NK-92 (cell line): ENCODE data around the gene YIPF7.

Source experiments
- DNase-seq: peaks from one replicate; lab custom pipeline; 2025; ENCODE audit not compliant: unreplicated experiment; lab: John Stamatoyannopoulos, UW

Gene YIPF7

DNA sequence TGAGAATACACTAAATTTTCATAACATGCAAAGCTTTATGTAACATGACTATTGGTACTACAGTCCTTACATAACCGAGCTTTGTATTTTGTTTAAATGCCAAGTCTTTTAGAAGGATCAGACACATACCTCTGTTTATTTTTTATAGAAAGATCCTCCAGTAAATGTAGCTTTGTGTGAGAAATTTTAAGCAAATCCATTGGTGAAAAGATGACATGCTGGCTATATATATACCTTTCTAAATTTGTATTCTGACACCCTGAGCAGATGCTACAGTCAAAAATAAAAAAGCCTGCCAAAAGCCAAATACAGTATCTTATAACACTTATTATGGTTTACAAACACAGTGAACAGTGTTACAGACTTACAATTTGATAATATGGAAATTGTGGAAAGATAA is at the start of gene YIPF7:
TSS of gene YIPF7 (minus strand) at position 201 of the 400 bp plus-strand sequence. CDS start 1,525 bp downstream, outside the sequence.
- no peak for DNase-seq

DNA sequence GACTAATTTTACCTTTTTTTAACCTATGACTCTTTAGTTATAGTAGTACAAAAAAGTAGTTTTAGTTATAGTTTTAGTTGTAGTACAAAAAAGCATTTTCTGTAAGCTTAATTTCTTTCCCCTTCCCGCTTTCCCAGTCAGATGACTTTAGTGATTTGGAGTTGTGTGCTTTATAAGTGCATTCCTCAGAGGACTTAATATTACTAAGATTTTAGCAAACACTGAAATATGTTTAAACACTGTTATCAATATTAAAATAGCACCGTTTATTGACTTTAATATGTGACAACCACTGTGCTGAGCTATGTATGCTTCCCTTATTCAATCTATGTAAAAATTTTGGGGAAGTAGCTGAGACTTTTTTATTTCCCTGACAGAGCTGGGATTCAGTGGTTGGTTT is 49.6 kb upstream of the YIPF7 start:
- DNase-seq, result no peak

DNA sequence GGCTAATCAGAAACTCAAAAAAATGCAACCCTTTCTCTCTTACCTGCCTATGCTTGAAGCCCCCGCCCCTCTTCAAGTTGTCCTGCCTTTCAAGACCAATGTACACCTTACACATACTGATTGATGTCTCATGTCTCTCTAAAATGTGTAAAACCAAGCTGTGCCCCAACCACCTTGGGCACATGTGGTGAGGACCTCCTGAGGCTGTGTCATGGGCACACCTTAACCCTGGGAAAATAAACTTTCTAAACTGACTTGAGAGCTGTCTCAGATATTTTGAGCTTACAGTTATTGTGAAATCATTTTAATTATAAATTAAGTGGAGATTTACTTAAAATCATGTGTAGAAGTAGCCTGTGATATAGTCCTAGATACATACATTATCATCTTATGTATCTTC is 49.0 kb upstream of the YIPF7 start:
- DNase-seq, result no peak

DNA sequence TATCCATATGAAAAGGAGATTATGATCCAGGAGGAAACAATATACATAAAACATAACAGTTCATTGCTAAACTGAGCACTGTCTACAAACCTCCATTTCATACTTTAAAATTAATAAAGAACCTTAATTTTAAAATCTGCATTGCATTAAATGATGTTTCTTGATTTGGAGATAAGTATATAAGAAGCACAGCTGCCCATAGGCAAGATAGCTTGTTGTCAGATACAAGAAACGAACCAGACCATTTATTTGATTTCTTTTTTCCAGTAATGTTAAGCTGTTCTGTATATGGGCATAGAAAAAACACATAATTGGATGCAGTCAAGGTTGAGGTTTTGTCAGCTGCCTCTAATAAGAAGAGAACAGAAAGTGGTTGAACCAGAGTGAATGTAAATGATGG is 33.2 kb upstream of the YIPF7 start:
- DNase-seq, result no peak

DNA sequence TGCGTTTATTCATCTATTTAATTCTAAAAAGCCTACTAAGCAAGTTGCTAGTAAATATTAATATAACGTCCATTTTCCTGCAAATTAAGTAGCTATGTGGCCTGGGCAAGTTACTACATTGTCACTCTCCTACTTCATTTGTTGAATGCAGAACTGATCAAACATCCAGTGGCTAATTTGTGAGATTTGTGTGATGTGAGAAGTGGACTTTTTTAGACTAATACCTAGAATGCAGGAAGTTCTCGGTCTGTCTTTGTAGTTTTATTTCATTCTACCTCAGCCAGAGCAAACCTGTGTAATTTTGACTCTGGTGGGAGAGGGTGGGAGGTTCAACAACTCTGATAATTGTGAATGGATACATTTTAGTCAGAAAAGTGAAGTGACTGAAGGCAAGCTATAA is 27.6 kb upstream of the YIPF7 start:
- DNase-seq, result no peak

DNA sequence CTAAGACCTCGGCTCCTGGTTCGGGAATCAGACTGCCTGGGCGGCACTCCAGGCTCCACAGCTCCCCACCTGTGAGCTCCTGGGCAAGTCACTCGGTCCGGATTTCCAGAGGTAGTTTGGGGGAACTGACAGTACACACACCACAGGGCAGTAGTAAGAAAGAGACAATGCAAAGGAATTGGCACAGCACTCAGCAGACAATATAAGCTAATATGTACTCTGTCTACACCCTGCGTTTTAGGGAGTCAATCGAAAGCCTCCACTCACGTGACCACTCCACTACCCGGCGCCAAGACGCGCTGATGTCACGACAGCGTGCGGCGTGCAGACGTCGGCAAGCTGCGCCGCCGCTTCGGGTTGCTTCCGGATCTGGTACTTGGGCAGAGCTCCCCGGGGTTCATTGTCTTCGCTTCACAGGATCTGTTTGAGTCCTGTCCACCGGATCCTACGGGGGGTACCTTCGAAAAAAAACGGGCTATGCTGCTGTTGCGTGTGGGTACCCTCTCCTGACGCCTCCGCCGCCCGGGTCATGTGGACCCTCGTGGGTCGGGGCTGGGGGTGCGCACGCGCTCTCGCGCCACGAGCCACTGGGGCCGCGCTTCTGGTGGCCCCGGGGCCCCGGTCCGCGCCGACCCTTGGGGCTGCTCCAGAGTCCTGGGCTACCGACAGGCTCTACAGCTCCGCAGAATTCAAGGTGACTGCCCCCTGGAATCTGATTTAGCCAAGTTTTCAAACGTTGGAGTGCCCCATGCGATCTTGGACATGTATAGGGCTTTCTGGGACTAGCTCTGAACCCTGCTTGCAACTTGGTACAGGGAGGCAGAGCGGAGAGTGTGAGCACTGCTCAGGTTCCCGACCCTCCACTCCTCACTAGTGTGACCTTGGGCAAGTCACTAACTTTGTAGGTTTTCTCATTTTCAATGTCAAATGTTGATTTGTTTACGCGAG is 26.9 kb upstream of the YIPF7 start, which contains the start of gene GUF1:
TSS of gene GUF1 (plus strand) at position 327 of the 948 bp plus-strand sequence. CDS start at position 530, 203 bp downstream.
- peak; percentile 20 for DNase-seq

DNA sequence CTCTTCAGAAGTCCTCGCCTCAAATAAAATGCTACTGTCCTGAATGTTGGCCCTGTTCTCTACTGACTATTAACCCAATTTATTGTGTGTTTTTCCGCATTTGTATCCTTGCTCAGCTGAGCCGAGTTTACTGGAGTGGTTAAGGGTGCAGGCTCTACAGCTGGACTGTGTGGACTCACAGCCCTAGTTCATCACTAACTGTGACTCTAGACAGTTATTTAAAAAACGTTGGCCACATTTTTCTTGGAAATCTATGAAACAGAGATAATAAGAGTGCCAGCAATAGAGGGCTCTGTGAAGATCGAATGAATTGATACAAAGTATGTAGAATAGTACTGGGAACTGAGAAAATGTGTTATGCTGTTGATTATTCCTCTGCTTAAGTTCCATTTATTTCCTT is 23.9 kb upstream of the YIPF7 start:
- no peak for DNase-seq

DNA sequence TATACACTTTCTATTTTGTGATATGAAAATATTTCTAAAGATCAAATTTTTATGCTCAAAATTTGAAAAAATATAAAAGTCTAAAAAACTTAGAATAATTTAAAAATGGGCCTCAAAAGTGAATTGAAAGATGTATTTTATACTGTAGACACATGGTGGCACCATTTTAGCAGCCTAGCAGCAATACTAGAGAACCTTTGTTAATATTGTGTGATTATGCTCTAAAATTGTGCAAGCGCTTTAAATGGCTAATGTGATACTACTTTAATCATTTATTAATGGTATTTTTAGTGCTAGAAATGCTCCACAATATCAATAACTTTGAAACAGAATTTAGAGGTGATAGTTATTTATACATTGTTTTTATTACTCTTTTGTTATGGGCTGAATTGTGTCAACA is 23.0 kb upstream of the YIPF7 start:
- no peak for DNase-seq

DNA sequence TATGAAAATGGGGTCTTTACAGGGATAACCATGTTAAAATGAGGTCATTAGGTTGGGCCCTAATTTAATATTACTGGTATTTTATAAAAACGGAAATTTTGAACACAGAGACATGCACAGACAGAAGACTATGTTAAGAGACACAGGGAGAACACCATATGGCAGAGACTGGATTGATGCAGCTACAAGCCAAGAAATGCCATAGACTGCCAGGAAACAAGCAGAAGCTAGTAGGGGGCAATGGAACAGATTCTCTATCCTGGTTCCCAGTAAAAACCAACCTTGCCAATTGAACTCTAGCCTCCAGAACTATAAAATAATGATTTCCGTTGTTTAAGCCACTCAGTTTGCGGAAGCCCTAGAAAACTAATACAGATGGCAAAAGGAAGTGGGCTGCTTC is 20.2 kb upstream of the YIPF7 start:
- no peak for DNase-seq

DNA sequence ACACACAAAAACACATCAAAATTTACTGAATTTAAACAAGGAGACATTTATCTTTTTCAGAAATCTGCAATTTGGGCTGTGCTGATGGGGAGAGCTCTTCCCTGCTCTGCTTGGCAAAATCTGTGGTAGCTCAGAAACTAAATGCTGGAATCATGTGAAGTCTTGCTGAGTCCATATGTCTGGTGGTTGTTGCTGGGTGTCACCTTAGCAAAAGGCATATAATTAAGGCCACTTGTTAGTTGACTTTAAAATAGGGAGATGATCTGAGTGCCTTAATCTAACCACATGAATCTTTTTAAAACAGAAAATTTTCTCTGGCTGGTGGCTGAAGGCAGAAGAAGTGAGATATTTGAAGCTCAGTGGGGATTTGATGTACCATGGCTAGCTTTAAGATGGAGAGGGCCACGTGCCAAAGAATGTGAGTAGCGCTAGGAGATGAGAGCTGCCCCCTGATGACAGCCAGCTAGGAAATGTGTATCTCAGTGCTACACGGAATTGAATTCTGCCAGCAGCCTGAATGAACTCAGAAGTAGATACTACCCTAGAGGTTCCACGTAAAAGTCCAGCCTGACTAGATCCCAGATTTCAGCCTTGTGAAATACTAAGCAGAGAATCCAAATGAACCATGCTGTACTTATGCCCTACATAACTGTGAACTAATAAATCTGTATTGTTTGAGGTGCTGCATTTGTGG is 19.2 kb upstream of the YIPF7 start:
- no peak for DNase-seq

DNA sequence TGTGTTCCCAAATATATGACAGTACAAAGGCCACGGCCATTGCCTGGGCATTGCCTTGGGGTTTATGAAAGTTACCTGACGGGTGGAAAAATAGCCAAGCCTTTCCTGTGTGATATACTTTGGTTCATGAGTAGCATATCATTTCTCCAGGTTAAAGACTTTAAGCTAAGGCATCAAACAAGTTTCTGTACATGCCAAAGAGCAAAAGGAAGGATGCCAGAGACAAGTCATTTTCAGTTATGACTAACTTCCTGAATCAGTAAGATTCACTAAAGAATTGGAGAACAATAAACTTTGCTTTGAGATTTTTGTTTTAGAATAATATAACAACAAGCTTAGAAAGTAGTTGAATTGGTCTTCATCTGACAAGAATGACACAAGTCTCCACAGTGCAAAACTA is 17.1 kb upstream of the YIPF7 start:
- DNase-seq, result no peak

DNA sequence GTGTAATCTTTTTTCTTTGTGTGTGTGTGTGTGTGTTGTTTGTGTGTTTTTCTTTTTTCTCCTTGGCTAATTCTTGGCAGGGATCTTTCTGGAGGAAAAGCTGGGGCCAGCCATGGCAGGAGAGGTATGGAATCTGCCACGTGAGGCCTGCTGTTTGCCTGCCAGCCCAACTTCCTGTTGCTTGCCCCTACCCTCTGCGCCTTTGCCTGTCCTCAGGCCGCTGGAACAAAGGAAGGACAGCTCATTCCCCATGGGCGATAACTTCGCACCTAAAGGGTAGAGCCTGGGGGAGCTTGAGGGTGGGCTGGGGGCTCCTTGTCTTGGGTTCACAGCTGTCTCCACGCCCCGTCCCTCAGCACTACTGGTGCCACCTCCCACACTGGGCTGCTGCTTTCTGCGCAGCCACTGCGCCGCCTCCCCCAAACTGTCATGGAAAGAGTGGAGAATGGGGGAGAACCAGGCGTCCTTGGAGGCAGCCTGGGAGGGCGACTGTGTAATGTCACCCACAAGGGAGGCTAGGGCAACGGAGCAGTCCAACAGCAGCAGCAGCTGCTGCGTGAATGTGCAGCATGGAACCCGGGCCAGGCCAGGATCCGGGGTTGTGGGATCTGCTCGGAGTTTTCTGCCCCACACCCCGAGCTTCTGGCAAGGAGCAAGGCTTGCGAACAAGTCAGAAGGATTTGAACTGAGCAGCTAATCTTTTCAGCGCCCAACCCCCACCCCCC is 12.3 kb upstream of the YIPF7 start:
- no peak for DNase-seq

DNA sequence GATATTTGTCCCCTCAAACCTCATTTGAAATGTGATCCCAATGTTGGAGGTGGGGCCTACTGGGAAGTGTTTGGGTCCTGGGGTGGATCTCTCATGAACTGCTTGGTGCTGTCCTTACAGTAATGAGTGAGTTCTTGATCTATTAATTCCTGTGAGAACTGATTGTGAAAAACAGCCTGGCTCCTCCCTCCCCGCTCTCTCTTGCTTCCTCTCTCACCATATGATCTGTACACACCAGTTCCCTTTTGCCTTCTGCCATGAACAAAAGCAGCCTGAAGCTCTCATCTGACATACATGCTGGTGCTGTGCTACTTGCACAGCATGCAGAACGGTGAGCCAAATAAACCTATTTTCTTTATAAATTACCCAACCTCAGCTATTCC is 11.2 kb upstream of the YIPF7 start:
- no peak for DNase-seq

DNA sequence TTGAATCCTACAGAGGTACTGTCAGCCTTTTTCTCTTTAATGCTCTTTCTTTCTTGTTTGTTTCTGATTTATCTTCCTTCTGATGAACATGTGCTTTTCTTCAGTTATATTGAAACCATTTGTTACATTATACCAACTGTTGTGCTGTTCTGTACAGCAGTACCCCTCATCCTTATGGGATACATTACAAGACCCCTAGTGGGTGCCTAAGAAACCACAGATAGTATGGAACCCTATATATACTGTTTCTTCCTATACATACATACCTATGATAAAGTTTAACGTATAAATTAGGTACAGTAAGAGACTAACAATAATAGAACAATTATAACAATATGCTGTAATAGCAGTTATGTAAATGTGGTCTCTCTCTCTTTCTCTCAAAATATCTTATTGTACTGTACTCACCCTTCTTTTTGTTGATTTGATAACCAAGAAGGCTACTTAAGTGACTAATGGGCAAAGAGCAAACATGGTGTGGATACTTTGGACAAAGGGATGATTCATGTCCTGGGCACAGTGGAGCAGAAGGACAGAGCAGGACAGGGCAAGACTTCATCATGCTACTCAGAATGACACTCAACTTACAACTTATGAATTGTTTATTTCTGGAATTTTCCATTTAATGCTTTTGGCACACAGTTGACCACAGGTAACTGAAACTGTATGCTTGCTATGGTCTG is 10.7 kb upstream of the YIPF7 start:
- no peak for DNase-seq

DNA sequence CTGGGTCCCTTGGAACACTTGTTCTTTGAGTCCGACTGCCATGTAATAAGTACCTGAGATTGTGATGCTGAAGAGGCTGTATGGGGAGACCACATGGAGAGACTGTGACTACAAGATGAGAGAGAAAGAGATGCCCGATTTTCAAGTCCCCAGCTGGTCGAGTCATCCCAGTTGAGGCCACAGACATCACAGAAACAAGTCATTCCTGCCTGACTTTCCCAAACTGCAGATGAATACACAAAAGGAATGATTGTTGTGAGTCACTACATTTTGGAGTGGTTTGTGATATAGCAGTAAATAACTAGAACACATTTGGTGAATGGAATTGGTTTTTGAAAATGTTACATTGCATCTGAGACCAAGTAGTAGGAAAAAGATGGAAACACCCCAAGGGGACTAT is 9.0 kb upstream of the YIPF7 start:
- no peak for DNase-seq

DNA sequence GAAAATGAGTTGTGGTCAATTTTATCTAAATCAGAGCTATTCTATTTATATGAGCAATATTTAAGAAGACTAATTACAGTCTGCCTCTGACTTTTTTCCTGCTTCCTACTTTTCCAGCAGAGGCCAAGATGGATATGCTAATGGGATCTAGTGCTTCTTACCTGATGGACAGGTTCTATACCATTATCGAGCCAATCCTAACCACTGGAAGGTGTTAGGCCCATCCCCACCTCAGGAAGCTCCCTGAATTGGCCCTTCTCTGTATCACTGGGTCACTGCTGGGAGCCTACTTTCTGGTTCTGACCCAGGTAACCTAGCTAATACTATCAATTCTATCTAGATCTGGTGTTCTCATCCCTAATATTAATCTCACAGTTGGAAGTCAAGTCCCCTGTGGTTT is 577 bp upstream of the YIPF7 start:
- no peak for DNase-seq

DNA sequence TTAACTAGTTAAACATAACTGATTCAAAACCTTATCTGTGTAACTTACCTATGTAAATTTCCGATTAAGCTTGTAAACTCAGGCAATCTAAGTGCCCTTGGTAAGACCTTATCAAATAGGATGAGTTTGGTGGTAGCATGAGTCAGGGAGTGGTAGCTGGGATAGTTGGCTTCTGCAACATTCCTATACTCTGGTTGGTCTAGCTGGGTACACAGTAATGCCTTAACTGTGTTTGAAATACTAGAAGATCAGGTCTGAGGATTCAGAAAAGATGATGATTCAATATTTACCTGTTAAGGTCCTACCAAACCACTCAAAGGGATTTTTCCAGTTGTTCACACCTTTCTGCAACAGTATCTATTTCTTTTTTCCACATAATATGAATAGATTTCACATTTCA is 5.3 kb downstream of the YIPF7 start:
- DNase-seq, result no peak

DNA sequence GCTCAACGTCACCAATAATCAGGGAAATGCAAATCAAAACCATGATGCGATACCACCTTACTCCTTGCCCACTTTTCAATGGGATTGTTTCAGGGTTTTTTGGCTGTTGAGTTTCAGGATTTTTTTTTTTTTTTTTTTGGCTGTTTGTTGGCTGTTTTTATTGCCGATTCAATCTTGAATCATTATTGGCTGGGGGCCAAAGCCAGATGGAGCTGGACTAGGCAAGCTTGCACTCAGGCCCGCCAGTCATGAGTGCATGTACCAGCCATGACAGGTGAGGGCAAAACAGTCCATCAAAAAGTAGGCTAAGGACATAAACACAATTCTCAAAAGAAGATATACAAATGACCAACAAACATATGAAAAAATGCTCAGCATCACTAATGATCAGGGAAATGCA is 13.3 kb downstream of the YIPF7 start:
- DNase-seq, result no peak

DNA sequence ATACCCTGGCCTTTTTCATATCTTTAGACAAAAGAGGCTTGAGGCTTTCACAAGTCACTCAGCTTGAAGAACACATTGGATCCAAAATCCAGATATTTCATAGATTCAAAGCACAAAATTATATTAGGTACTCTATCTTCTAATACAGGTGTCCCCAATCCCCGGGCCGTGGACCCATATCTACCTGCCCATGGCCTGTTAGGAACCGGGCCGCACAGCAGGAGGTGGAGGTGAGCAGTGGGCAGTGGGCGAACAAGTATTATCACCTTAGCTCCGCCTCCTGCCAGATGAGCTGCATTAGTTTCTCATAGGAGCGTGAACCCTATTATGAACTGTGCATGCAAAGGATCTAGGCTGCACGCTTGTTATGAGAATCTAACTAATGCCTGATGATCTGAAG is 18.7 kb downstream of the YIPF7 start:
- no peak for DNase-seq

DNA sequence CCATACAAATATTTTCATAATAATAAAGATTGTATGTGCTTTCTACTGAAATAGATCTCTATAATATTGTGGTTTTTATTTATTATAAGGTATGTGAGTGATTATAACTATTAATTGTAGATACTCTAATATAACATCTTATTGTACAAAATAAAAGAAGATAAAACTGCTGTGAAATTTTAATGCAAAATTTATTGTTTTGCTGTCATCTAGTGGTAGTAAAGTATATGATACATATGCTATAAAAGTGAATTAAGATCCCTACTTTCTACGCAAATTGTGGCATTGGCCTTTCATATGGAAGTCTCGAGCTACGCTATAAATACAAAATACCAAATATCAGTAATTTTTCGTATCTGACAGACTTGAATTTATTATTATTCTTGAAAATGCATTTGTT is 19.3 kb downstream of the YIPF7 start:
- DNase-seq, result no peak

DNA sequence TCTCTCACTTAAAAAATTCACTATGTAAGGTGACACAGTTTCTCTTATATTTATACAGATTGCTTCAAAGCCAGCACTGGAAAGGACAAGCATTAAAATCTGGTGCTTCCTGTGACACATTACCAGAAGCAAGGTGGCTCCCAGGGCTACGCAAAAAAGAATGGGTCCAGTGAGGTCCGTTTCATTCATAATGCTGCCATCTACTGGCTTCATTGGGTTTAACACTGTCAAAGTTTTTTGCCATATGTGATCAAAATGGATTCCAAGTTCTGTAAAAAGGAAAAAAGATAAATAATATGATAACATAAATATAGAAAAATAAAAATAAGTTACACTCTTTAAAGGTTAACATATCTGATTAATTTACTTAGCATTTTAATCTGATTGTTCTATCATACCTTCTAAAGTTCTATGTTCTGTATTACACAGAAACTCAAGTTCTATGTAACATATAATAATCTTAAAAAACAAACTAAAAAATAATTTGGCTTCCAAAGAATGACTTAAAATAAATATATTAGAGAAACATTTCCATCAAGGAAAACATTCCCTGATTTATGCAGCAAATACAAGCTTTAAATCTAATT is 22.1 kb downstream of the YIPF7 start:
- DNase-seq, result no peak
